GM19025 (cell line): ENCODE data around the gene DCC.

Experiments
- ATAC-seq: cut with Tn5 transposase; IDR thresholded peaks from one replicate; pipeline ENCODE4 v1.9.1; 2021; ENCODE audit warnings: mild to moderate bottlenecking, low read depth, moderate library complexity; ENCODE audit not compliant: unreplicated experiment

Gene DCC

DNA sequence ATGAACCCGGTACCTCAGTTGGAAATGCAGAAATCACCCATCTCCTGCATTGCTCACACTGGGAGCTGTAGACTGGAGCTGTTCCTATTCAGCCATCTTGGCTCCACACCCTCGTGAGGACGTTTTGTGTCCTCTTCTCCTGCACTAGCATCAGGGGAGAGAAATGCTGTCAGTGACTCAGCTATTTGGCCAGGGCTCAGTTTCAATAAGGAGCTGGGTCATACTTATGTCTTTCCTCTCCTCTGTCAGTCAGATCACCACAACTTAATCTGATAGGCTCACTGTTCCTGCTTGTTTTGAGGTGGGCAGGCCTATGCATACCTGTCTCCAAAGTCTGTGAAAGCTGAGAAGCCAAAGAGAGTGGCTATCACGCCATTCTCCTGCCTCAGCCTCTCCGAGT lies 921.2 kb downstream of the DCC start:
- no peak for ATAC-seq

DNA sequence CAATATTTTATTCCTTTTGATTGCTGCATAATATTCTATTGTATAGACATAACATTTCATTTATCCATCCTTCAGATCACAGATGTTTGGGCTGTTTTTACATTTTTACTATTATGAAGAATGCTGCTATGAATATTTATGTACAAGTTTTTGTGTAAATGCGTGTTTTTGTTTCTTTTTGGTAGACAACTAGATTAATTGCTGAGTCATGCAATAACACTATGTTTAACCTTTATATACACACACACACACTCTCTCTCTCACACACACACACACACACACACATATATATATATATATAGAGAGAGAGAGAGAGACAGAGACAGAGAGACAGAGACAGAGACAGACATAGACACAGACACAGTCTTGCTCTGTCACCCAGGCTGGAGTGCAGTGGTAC lies 926.9 kb downstream of the DCC start:
- no peak for ATAC-seq

DNA sequence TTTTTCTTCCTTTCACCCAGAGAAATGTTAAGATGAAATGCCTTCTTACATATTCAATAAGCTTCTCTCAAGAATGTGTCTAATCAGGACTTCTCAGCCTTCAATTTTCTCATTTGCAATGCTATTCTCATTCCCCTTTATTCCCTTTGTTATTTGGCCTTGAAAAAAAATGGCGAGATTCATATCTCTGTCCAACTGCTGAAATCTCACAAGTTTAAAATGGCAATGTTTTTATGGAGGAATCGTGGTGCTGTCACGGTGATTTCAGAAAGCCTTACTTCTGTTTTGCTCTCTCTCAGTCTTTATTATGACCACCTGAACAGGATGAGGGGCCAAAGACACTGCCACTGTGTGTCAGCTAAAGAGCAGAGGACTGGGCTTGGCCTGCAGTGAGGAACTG lies 928.5 kb downstream of the DCC start:
- ATAC-seq: no peak

DNA sequence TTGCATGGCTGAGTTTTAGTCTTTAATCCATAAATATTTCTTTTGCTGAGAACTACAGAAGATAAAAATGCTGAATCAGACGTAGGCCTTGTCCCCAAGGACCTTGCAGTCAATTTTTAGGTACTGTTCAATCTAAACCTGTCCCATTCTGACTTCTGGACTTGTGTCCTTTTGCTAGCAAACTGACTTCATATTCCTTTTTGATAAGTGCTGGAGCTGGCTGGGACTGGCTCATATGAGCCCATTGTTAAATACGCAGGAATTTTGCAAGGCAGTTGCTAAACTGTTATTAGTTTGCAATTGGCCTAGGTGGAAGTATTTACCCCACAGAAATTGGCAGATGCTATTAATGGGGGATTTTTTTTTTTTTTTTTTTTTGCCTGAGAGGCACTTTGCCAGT lies 941.4 kb downstream of the DCC start:
- ATAC-seq: no peak

DNA sequence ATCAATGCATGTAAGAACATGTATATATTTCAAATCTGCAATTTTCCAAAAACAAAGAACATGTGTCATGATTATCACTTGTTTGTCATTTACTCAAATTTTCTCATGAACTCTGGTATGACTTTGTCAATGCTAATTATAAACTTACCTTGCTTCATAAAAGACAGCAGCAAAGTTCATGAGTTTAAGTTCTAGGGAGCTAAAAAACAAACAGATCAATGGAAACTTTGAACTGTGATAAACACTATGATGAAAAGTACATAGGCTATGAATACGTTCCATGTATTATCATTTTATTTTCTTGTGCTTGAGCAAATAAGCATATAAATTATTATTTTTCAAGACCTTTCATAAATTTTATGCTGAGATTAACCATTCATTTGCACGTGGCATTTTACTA lies 943.7 kb downstream of the DCC start:
- ATAC-seq: no peak

DNA sequence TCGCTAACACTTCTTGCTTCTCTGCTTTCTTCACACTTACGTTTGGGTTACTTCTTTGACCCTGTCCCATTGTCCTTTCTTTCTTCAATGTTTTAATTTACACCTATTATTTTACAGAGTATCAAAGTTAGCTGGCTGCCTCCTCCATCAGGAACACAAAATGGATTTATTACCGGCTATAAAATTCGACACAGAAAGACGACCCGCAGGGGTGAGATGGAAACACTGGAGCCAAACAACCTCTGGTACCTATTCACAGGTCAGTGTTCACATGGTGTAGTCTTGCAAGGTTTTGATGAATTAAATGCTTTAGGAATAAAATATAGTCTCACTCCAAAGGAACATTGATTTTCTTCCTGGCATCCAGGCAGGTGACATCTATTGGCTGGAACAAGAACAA lies 965.5 kb downstream of the DCC start:
- ATAC-seq: no peak

DNA sequence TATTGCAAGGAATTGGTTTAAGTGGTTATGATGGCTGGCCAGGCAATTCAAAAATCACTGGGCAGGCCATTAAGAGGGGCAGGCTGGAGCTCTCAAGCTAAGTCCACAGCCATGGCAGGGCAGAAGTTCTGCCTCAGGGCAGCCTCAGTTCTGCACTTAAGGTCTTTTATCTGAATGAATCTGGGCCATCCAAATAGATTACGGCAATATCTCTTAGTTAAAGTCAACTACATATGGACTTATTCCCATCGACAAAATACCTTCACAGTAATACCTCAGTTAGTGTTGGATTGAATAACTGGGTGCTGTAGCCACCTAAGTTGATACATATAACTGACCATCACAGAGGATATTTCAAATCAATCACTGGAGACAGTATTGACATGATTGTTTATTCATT lies 979.6 kb downstream of the DCC start:
- no peak for ATAC-seq

DNA sequence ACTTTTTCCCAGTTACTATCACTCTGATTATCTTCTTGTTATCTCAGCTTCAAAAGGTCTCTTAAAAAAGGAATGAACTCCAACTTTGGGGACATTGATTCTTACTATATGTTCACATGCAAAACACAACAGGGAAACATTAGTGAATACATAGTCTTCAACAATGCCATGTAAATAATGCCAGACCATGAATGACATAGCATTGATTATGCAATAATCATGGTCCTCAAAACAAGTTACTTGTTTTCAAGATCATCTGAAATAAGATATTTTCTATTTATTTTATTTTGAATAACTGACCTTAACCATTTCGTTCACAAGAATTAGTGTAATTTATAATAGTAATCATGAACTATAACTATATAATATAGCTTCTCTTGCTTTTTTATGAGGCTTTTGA lies 982.2 kb downstream of the DCC start:
- no peak for ATAC-seq

DNA sequence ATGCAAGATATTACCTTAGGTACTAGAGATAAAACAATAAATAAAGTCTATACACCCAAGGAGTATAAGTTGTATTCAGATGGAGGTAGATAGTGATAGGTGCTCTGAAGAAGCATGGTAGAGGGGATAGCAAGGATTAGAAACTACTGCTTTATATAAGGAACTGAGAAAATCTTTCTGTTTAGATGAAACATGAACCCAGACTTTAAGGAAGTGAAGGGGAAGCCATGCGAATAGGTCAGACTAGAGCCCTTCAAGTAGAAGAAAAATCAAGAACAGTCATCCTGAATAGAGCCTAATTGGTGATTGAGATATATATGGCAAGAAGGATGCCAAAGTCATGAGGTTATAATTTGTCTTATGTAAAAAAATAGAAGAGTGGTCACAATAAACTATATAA lies 984.4 kb downstream of the DCC start:
- no peak for ATAC-seq

DNA sequence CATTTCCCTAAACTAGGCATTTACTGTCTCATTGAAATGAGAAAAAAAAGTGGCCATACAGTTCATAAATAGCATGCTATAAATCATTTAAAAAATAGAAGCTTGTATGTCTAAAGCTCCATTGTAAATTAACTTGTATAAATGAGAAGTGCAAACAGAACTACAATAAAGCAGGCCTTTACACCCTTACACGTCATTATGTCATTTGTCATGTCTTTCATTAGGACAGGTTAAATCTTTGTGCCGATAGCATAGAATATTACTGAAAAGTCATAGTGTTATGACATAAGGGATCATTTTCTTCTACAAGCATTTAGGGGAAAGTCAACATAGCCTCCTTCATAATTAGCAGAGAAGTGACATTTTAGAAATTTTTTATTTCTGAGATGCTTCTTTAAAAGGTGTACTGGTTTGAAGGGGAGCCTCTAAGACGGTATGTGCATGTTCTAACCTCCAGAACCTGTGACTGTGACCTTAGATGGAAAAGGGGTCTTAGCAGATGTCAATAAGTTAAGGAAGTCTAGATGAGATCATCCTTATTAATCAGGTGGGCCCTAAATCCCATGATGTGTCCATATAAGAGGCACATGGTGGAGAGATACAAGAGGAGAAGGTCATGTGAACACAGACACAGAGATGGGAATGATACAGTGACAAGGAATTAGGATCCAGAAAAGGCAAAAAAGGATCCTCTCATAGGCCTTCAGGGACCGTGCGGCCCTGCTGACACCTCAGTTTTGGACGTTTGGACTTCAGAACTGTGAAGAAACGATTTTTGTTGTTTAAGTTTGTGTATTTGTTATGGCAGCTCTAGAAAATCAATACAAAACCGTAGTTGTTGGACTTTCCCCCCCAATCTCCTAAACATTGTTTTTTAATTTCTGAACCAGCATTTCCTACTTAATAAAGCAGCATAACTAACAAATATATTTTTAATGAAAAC lies 1020.8 kb downstream of the DCC start:
- ATAC-seq: no peak

DNA sequence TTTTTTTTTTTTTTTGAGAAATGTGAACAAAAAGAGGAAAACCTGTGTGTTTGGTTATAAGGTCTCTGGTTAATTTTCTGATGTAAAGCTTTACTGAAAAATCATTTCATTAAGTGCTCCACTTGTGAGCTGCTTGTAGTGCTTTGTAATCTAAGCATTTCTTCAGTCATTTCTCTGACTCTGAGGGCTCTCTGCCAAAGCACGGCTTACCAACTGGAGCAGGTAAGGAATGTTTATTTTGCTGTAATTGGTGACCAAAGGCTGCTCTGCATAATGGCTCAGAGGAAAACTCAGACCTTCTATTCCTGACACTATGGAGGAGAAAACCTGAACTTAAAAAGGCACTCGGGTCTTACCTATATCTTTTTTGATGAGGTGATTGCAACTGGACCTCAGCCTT lies 1035.6 kb downstream of the DCC start:
- ATAC-seq: no peak

DNA sequence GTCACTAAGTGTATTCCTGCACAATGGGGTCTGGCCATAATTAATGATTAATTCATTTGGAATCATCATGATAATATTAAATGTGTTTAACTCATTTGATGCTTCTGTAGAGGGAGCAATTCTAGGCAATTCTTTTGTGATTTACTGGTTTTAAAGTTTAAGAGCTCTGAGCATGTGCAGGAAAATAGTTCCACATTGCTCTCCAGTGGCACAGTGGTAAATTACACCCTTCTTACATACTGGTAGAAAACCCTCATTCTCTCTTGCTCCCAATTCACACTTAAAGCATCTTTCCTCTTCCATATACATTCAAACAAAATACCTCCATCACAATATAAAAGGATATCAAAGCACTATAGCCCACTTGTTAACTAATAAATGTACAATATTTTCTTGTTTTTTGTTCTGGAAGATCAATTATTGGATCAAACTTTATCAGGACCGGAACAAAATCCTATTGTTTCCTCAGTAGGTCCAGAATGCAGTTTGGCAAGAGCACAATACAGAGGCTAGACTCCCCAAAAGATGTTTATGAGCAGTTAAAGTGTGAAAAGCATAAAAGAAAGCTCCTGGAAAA lies 1040.2 kb downstream of the DCC start:
- no peak for ATAC-seq

DNA sequence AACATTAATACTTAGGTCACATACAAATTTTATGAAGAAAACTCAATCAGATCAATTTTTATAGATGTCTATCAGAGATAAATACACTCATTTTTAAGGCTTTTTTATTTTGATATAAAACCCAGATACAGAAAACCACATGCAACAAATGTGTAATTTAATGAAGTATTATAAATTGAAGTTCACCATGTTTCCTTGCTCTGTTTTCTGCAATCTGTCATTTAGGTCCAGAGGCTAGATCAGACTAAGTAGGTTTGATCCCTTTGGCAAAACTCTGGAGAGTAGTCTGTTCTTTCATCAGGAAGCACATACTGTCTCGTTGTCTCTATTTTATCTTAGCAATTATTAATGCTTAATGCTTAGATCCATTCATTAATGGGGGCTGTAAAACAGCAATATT lies 1042.9 kb downstream of the DCC start:
- no peak for ATAC-seq

DNA sequence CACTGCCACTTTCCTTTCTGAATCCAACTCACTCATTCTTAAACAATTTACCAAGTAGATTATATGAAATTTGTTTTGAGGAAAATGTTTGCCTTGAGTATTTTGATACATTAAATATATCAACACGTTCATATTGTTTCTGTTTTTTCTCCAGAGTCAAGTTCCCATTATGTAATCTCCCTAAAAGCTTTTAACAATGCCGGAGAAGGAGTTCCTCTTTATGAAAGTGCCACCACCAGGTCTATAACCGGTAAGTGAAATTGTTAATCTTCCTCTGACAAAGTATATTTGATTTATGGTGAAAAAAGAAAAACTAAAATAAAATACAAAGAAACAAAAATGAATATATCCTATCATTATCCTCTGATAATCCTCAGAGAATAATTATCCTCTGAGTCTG lies 1045.9 kb downstream of the DCC start:
- no peak for ATAC-seq

DNA sequence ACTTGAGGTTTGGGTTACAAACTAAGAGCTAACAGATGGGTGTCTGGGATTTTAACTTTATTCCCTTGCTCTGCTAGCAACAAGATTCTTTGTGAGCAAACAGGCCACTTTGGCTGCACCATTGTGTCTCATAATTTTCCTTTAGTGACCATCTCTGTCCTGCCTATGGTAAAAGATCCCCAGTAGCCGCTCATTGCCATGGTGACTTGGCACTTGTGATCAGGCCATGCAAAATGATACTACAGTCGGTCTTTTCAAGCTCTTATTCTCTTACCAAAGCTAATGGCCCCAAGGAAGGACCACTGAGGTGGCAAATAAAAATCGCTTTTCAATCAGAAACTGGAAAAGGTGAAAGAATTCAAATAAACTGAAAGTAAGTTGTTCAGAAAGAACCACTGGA lies 1047.6 kb downstream of the DCC start:
- no peak for ATAC-seq

DNA sequence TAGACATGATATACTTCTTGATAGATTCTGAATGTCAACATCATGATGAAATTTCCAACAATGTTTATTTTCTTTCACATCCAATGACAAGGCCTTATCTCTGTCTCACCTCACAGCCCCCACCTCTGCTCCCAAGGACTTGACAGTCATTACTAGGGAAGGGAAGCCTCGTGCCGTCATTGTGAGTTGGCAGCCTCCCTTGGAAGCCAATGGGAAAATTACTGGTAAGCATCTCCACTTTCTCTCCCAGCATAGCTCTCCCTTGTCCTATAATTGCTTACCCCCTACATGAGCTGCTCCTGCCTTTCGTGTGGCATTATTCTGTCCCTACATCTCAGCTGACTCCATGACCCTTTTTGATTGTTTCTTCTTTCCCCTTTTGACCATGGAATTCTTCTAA lies 1062.7 kb downstream of the DCC start:
- ATAC-seq: no peak

DNA sequence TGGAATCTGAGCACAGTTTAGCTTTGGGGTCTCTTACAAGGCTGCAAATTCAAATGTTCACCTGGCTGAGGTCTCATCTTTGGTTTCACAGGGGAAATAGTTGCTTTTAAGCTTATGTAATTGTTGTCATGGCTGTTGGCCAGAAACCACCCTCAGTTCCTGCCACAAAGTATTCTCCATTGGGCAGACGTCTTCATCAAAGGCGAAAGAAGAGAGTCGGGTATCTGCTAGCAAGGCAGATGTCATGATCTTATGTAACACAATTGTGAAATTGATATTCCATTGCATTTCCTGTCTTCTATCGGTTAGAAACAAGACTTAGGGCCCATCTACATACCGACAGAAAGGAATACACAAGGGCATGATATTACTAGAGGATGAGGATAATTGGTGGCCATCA lies 1068.3 kb downstream of the DCC start:
- ATAC-seq: no peak

DNA sequence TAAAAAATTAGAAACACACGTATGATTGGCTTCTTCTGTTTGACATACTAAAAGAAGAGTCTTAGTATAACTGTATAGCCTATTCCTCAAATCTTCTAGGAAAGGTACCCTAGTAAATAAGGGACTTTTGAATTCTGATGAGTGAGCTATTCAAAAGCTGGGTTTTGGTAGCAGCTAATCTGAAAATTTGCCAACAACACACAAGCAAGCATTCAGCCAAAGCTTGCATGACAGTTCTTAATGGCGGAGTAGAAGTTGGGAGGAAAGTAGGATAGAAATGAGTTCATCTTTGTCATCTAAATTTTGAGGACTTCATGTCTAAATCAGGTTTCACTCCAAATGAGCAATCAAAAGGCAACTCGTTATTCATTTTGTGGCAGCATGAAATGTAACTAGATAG lies 1071.5 kb downstream of the DCC start:
- no peak for ATAC-seq

DNA sequence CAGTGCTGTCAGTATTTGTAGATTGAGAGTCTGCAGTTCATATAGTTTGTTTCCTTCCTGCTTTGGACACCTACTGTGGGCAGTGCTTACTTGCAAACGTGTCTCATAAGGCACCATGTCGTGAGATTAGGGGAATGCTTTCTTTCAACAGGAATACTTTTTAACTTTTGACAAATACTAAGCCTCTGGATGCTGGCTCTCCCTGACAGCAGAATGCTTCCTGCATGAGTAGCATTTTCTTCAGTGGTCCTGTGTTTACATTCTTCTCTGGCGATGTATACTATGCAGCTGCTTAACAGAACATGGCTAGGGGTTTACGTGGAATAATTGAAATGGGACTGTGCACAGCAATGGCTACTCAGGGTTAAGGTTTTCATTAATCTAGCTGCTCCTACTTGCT lies 1077.0 kb downstream of the DCC start:
- no peak for ATAC-seq

DNA sequence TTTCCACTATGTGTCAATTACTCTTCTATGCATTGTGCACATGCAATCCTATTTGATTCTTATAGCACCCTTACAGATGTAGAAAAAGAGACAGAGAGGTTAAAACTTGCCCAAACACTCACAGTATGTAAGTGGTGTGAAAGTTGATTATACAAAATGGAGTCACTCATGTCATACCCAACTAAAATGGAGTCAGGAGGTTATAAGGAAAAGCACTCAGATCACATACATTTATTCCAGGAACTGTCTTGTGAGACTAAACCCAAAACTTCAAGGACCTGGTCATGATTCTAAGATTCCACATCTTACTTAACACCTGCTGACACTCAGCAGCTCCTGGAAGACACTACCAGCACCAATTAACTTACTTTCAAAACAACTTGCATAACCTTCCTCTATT lies 1081.9 kb downstream of the DCC start:
- no peak for ATAC-seq

DNA sequence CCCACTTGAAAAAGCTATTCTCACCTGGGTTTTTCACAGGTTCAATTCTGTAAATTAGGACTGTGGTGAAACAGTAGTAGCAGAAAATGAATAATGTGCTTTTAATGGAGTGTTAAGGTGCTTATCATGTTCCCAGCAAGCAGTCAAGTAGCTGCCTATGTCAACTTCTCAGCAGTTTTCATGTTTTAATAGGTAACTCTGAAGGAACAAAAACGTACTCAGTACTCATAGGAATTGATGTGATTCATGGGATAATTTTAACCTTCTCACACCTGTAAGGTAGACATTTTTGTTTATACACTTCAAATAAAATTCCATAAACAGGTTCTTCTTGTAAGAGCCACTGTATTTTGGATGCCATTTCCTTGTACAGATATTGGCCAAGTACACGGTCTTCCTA lies 1082.9 kb downstream of the DCC start:
- no peak for ATAC-seq

DNA sequence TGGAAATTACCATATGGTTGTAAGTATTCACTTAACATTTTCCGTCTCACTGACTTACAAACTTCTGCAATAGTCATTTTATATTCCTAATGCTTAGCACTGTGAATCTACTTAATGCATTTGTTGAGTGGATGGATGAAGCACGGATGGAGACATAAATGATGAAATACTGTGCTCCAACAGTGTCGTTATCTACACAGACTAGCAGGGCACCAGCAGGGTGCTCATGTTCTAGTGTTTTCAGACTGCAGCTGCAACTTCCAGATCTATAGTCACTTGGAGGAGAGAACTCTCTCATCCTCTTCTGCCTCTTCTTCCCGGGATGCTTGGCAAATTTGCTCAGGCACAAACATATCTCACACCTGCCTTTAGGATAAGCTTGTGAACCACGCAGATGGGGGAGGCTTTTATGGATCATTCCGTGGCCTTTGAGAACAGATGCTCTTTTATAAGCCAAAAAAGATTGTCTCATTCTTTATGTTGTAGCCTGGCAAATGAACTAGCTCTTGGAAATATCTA lies 1086.7 kb downstream of the DCC start:
- ATAC-seq: no peak
